ENCODE results near the gene ADTRP.

Gene ADTRP

DNA sequence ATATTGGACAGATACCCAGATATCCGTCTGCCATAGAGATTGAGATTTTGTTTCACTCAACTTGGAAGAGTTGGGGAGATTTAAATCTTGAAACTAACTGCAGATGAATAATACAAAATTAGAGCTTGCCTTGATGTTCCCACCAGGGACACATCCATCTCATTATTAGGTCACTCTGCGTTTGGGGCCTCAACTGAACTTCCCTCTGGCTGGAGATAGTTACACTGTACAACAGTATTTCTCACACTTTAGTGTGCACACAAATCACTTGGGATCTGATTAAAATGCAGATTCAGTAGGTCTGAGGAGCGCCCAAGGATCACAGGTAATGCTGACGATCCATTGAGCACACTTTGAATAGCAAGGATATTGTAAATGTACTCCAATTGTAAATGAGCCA lies 35.0 kb upstream of the ADTRP start:
- Histone ChIP-seq H3K9ac (ENCODE audit: low read depth in 1 of 2, low read length in 2 of 2) (no peak overlapping the region), H3K27me3 (ENCODE audit: control insufficient read depth in 1 of 2, insufficient read depth in 2 of 2, low read length in 2 of 2) (no peaks in the 10 kb centered on the region), H3K9me3 (ENCODE audit: control insufficient read depth in 1 of 2, low read length in 2 of 2) (no peaks in the 10 kb centered on the region), H3K36me3 (ENCODE audit: control insufficient read depth in 1 of 2, insufficient read depth in 2 of 2, low read length in 2 of 2) (no peaks in the 10 kb centered on the region), H3K27ac (ENCODE audit: low read depth, low read length) (no peak overlapping the region), H3K4me3 (ENCODE audit: low read depth in 1 of 2, low read length in 2 of 2) (no peak overlapping the region), H3K4me1 (ENCODE audit: control insufficient read depth in 1 of 2, insufficient read depth in 2 of 2, low read length in 2 of 2) (peaks cover 11 to 27% of the 10 kb centered on the region in 2 donors)

GRCh38 chr6:11812951-11813350 lies 34.3 kb upstream of the ADTRP start:
- H3K27me3 ChIP-seq (ENCODE audit: control insufficient read depth in 1 of 2, insufficient read depth in 2 of 2, low read length in 2 of 2): no peaks in the 10 kb centered on the region
- H3K36me3 ChIP-seq (ENCODE audit: control insufficient read depth in 1 of 2, insufficient read depth in 2 of 2, low read length in 2 of 2): no peaks in the 10 kb centered on the region
- H3K4me3 ChIP-seq (ENCODE audit: low read depth in 1 of 2, low read length in 2 of 2): no peak overlapping the region
- peaks cover 11 to 27% of the 10 kb centered on the region in 2 donors for H3K4me1 ChIP-seq (ENCODE audit: control insufficient read depth in 1 of 2, insufficient read depth in 2 of 2, low read length in 2 of 2)
- no peak overlapping the region for H3K27ac ChIP-seq (ENCODE audit: low read depth, low read length)
- H3K9ac ChIP-seq (ENCODE audit: low read depth in 1 of 2, low read length in 2 of 2): no peak overlapping the region
- H3K9me3 ChIP-seq (ENCODE audit: control insufficient read depth in 1 of 2, low read length in 2 of 2): no peaks in the 10 kb centered on the region

GRCh38 chr6:11812439-11812838 lies 33.8 kb upstream of the ADTRP start:
- no peaks in the 10 kb centered on the region for H3K36me3 ChIP-seq (ENCODE audit: control insufficient read depth in 1 of 2, insufficient read depth in 2 of 2, low read length in 2 of 2)
- H3K27me3 ChIP-seq (ENCODE audit: control insufficient read depth in 1 of 2, insufficient read depth in 2 of 2, low read length in 2 of 2): no peaks in the 10 kb centered on the region
- no peak overlapping the region for H3K4me3 ChIP-seq (ENCODE audit: low read depth in 1 of 2, low read length in 2 of 2)
- no peak overlapping the region for H3K9ac ChIP-seq (ENCODE audit: low read depth in 1 of 2, low read length in 2 of 2)
- H3K4me1 ChIP-seq (ENCODE audit: control insufficient read depth in 1 of 2, insufficient read depth in 2 of 2, low read length in 2 of 2): peaks cover 11 to 27% of the 10 kb centered on the region in 2 donors
- no peak overlapping the region for H3K27ac ChIP-seq (ENCODE audit: low read depth, low read length)
- no peaks in the 10 kb centered on the region for H3K9me3 ChIP-seq (ENCODE audit: control insufficient read depth in 1 of 2, low read length in 2 of 2)

- H3K9me3 ChIP-seq (ENCODE audit: control insufficient read depth in 1 of 2, low read length in 2 of 2): no peaks in the 10 kb centered on the region
- no peak overlapping the region for H3K9ac ChIP-seq (ENCODE audit: low read depth in 1 of 2, low read length in 2 of 2)
- no peak overlapping the region for H3K27ac ChIP-seq (ENCODE audit: low read depth, low read length)
- H3K4me3 ChIP-seq (ENCODE audit: low read depth in 1 of 2, low read length in 2 of 2): no peak overlapping the region
- H3K27me3 ChIP-seq (ENCODE audit: control insufficient read depth in 1 of 2, insufficient read depth in 2 of 2, low read length in 2 of 2): no peaks in the 10 kb centered on the region
- peaks cover 11 to 27% of the 10 kb centered on the region in 2 donors for H3K4me1 ChIP-seq (ENCODE audit: control insufficient read depth in 1 of 2, insufficient read depth in 2 of 2, low read length in 2 of 2)
- H3K36me3 ChIP-seq (ENCODE audit: control insufficient read depth in 1 of 2, insufficient read depth in 2 of 2, low read length in 2 of 2): no peaks in the 10 kb centered on the region
Measured at GRCh38 chr6:11811644-11812264, 33.2 kb upstream of the ADTRP start.

GRCh38 chr6:11810854-11811643 lies 32.4 kb upstream of the ADTRP start:
- Histone ChIP-seq H3K4me1 (ENCODE audit: control insufficient read depth in 1 of 2, insufficient read depth in 2 of 2, low read length in 2 of 2) (peaks cover 11 to 29% of the 10 kb centered on the region in 2 donors), H3K36me3 (ENCODE audit: control insufficient read depth in 1 of 2, insufficient read depth in 2 of 2, low read length in 2 of 2) (no peaks in the 10 kb centered on the region), H3K27ac (ENCODE audit: low read depth, low read length) (no peak overlapping the region), H3K4me3 (ENCODE audit: low read depth in 1 of 2, low read length in 2 of 2) (no peak overlapping the region), H3K27me3 (ENCODE audit: control insufficient read depth in 1 of 2, insufficient read depth in 2 of 2, low read length in 2 of 2) (no peaks in the 10 kb centered on the region), H3K9me3 (ENCODE audit: control insufficient read depth in 1 of 2, low read length in 2 of 2) (no peaks in the 10 kb centered on the region), H3K9ac (ENCODE audit: low read depth in 1 of 2, low read length in 2 of 2) (no peak overlapping the region)

DNA sequence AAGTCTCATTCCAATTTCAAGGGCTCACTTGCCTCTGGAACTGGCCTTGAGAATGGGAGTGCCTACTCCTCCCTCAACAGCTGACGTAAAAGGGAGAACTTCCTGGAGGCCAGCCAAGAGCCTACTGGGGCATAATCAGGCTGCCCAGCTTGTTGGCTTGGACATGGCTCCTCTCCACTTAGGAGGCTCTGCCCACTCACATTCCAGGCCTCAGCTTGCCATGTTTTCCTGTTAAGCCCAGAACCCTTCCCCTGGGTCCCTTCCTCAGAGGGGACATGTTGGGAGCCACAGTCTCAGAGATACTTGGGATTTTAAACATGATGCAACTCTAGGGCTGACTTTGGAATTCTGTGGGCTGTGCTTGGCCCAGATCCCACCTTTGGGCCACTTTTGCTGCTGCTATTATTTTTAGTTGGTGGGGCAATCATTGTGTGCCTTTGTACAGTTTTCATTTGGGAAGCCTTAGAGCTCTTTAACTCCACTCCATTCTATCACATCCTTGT lies 31.5 kb upstream of the ADTRP start:
- H3K36me3 ChIP-seq (ENCODE audit: control insufficient read depth in 1 of 2, insufficient read depth in 2 of 2, low read length in 2 of 2): no peaks in the 10 kb centered on the region
- H3K9ac ChIP-seq (ENCODE audit: low read depth in 1 of 2, low read length in 2 of 2): peak overlapping the region in 1 of 2 donors; percentile 22
- H3K4me1 ChIP-seq (ENCODE audit: control insufficient read depth in 1 of 2, insufficient read depth in 2 of 2, low read length in 2 of 2): peaks cover 14 to 34% of the 10 kb centered on the region in 2 donors
- H3K27ac ChIP-seq (ENCODE audit: low read depth, low read length): peak overlapping the region; percentile 54
- no peak overlapping the region for H3K4me3 ChIP-seq (ENCODE audit: low read depth in 1 of 2, low read length in 2 of 2)
- H3K27me3 ChIP-seq (ENCODE audit: control insufficient read depth in 1 of 2, insufficient read depth in 2 of 2, low read length in 2 of 2): no peaks in the 10 kb centered on the region
- no peaks in the 10 kb centered on the region for H3K9me3 ChIP-seq (ENCODE audit: control insufficient read depth in 1 of 2, low read length in 2 of 2)

DNA sequence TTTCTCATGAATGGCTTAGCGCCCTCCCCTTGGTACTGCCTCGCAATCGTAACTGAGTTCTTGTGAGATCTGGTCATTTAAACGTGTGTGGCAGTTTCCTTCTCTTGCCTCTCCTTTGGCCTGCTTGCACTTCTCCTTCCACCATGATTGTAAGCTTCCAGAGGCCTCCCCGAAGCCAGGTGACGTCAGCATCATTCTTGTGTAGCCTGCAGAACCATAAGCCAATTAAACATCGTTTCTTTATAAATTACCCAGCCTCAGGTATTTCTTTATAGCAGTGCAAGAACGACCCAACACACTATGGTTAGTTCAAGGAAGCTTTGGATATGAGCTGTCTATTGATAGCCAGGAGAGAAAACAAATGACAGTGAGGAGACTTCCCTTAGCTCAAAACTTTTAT lies 29.5 kb upstream of the ADTRP start:
- Histone ChIP-seq H3K27ac (ENCODE audit: low read depth, low read length) (no peak overlapping the region), H3K9me3 (ENCODE audit: control insufficient read depth in 1 of 2, low read length in 2 of 2) (no peaks in the 10 kb centered on the region), H3K36me3 (ENCODE audit: control insufficient read depth in 1 of 2, insufficient read depth in 2 of 2, low read length in 2 of 2) (no peaks in the 10 kb centered on the region), H3K4me3 (ENCODE audit: low read depth in 1 of 2, low read length in 2 of 2) (no peak overlapping the region), H3K4me1 (ENCODE audit: control insufficient read depth in 1 of 2, insufficient read depth in 2 of 2, low read length in 2 of 2) (peaks cover 23 to 36% of the 10 kb centered on the region in 2 donors), H3K9ac (ENCODE audit: low read depth in 1 of 2, low read length in 2 of 2) (no peak overlapping the region), H3K27me3 (ENCODE audit: control insufficient read depth in 1 of 2, insufficient read depth in 2 of 2, low read length in 2 of 2) (no peaks in the 10 kb centered on the region)

GRCh38 chr6:11806561-11807317 lies 28.1 kb upstream of the ADTRP start:
- no peak overlapping the region for H3K9ac ChIP-seq (ENCODE audit: low read depth in 1 of 2, low read length in 2 of 2)
- no peaks in the 10 kb centered on the region for H3K9me3 ChIP-seq (ENCODE audit: control insufficient read depth in 1 of 2, low read length in 2 of 2)
- no peaks in the 10 kb centered on the region for H3K27me3 ChIP-seq (ENCODE audit: control insufficient read depth in 1 of 2, insufficient read depth in 2 of 2, low read length in 2 of 2)
- no peak overlapping the region for H3K27ac ChIP-seq (ENCODE audit: low read depth, low read length)
- no peak overlapping the region for H3K4me3 ChIP-seq (ENCODE audit: low read depth in 1 of 2, low read length in 2 of 2)
- H3K36me3 ChIP-seq (ENCODE audit: control insufficient read depth in 1 of 2, insufficient read depth in 2 of 2, low read length in 2 of 2): no peaks in the 10 kb centered on the region
- peaks cover 26 to 41% of the 10 kb centered on the region in 2 donors for H3K4me1 ChIP-seq (ENCODE audit: control insufficient read depth in 1 of 2, insufficient read depth in 2 of 2, low read length in 2 of 2)

GRCh38 chr6:11805259-11806053 lies 26.9 kb upstream of the ADTRP start:
- Histone ChIP-seq H3K27me3 (ENCODE audit: control insufficient read depth in 1 of 2, insufficient read depth in 2 of 2, low read length in 2 of 2) (no peaks in the 10 kb centered on the region), H3K4me1 (ENCODE audit: control insufficient read depth in 1 of 2, insufficient read depth in 2 of 2, low read length in 2 of 2) (peaks cover 25 to 39% of the 10 kb centered on the region in 2 donors), H3K27ac (ENCODE audit: low read depth, low read length) (no peak overlapping the region), H3K9me3 (ENCODE audit: control insufficient read depth in 1 of 2, low read length in 2 of 2) (no peaks in the 10 kb centered on the region), H3K36me3 (ENCODE audit: control insufficient read depth in 1 of 2, insufficient read depth in 2 of 2, low read length in 2 of 2) (no peaks in the 10 kb centered on the region), H3K4me3 (ENCODE audit: low read depth in 1 of 2, low read length in 2 of 2) (no peak overlapping the region), H3K9ac (ENCODE audit: low read depth in 1 of 2, low read length in 2 of 2) (no peak overlapping the region)
